HG02610 (cell line): ENCODE results near the gene ARSG.
A peak's percentile ranks its signal among the peaks of the same experiment; 100 is the strongest.
"Not testable (repeated sequence)": the region's sequence is repeated elsewhere in the genome, so short reads cannot be mapped to it uniquely, and the experiment has no call there.

ENCODE experiments used
- ATAC-seq: cut with Tn5 transposase; IDR thresholded peaks from one replicate; pipeline ENCODE4 v1.9.1; 2021; ENCODE audit warnings: mild to moderate bottlenecking, moderate library complexity; ENCODE audit not compliant: unreplicated experiment

The ARSG gene

GRCh38 chr17:68276339-68276738 lies 15.0 kb upstream of the ARSG start:
- ATAC-seq = not testable (repeated sequence)

- no peak for ATAC-seq
Observed at GRCh38 chr17:68277807-68278206, 13.5 kb upstream of the ARSG start.

DNA sequence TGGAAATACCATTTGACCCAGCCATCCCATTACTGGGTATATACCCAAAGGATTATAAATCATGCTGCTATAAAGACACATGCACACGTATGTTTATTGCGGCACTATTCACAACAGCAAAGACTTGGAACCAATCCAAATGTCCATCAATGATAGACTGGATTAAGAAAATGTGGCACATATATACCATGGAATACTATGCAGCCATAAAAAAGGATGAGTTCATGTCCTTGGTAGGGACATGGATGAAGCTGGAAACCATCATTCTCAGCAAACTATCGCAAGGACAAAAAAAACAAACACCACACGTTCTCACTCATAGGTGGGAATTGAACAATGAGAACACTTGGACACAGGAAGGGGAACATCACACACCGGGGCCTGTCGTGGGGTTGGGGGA lies 9.3 kb upstream of the ARSG start:
- ATAC-seq = not testable (repeated sequence)

- peak; percentile 25 for ATAC-seq
Observed at GRCh38 chr17:68288375-68288774, 2.9 kb upstream of the ARSG start.

DNA sequence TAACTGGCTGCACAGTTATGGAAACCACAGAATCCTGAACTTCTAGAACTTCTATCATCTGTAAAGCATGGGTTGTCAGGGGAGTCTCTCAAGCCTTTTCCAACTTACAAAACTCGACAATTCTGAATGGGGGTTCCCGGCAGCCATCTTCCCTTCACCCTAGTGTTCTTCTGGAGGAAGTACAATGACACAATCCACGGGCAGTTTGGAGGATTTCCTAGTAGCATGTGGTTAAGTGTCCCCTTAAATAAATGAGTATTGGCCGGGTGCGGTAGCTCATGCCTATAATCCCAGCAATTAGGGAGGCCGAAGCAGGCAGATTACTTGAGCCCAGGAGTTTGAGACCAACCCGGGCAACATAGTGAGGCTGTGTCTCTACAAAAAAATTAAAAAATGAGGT lies 2.5 kb upstream of the ARSG start:
- no peak for ATAC-seq

DNA sequence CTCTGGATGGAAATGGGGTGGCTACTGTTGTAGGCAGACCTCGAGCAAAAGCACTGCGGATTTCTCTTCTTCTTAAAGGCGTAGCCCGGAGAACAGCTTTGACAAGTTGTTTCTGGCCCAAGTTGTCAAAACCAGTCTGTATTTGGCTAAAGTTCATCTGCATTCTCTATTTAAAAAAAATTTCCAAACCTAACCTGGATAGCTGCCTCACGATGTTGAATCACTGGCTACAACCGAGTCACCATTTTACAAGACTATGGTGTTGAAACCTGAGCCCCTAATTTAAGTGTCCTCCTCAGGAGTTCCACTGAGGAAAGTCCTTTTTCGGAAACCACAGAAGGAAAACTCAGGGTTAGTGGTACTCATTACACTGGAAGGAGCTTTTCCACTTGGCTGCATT lies 1.8 kb upstream of the ARSG start:
- no peak for ATAC-seq

- no peak for ATAC-seq
Observed at GRCh38 chr17:68289936-68290267, 1.4 kb upstream of the ARSG start.

DNA sequence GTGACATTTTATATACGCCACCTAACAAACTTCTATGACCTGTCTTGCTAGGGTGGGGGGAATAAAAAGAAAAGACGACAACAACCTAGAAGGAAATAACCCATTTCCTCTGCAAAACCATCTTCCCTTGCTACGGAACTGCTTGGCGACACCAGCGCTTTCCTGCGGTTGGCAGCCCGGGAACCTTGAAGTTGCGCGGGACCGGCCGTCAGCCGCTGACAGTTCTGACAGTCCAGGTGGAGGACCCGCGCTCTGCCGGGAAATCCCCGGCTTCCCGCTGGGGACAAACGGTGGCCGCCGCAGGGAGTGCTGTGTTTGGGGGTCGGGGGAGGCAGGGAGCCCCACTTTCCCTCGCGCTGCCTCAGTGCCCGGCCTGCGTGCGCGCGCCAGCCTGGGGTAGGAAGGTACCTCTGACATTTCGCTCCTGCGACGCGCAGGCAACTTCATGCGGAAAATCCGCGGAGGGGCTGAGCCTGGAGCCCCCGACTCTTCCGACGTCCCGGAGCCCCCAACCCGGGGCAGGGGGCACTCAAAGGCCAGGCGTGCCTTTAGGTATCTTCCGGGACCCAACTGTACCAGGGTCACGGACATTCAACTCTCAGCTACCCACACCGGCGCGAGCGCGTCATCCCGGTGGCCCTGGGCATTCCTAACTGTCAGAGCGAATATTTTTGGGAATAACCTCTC lies 884 bp upstream of the ARSG start:
- ATAC-seq = no peak

DNA sequence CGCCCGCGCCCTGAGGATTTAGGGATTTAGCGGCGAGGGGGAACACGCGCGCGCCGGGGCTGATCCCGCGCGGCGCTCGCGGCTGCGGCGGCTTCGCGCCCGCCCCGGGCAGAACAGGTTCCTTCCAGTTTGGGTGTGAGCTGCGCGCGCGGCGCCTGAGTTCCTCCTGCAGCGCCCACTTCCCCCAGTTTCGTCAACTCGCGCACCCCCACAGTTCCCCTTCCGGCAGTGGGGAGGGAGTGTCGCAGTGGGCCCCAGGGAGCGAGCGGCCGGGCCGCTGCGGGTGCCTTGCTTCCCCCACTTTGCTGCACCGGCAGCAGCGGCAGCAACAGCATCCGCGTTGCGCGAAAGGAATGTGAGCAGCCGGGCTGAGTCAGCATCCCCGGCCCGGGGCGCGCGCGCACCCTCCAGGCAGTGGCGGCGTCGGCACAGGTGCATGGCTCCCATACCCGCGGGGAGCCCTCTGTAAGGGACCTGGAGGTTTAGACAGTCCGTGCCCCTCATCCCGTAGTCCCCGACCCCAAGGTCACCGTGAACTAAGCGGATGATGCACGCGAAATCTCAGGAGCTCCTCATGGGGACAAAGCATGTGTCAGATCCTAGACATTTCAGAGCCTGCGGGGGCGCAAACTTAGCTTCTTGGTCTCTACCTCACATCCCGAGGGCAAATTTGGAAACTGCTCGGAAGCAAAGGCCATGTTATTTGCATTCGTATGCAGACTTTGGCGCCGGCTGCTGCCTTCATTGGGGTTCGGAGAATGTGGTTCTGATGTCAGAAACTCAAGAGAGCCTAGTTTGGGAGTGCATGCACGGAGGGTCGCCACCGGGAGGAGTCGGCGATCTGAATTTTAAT lies 767 bp downstream of the ARSG start:
- ATAC-seq = peak; percentile 54

GRCh38 chr17:68292689-68293040 lies 1.4 kb downstream of the ARSG start:
- no peak for ATAC-seq

GRCh38 chr17:68293490-68294195 lies 2.3 kb downstream of the ARSG start:
- ATAC-seq = no peak

DNA sequence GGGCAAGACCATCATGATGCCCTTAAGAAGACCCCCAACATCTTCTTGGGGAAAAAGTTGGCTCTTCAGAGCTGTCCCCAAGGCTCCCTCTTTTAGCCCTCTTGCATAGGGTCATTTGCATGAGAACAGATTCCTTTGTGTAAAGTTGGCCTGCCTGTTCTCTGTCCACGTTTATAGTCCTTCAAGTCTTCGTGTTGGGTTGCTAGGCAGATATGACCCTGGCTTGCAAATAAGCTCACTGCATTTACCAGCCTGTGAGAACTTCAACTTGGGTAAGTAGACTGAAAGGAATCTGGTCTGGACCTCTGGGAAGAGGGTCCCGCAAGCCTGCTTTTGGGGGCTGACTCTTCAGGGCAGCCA lies 2.9 kb downstream of the ARSG start:
- no peak for ATAC-seq

- no peak for ATAC-seq
Observed at GRCh38 chr17:68294617-68295016, 3.3 kb downstream of the ARSG start.

DNA sequence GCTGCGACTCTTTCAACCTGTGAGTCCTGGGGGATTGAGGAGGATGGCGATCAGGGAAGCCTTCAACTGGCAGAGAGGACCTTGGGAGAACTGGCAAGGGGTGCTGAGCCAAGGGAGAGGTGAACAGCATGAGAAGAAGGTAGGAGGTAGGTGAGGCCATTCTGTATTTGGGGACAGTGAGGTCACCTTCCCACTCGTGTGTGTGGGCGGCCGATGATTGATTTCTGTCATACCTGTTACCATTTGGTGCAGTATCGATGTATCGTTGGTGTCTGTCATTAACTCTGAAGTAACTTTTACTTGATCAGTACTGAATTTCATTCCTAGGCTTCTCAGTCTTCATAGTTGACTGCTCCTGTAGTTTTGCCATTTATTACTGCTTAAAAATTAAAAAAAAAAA lies 3.8 kb downstream of the ARSG start:
- no peak for ATAC-seq

DNA sequence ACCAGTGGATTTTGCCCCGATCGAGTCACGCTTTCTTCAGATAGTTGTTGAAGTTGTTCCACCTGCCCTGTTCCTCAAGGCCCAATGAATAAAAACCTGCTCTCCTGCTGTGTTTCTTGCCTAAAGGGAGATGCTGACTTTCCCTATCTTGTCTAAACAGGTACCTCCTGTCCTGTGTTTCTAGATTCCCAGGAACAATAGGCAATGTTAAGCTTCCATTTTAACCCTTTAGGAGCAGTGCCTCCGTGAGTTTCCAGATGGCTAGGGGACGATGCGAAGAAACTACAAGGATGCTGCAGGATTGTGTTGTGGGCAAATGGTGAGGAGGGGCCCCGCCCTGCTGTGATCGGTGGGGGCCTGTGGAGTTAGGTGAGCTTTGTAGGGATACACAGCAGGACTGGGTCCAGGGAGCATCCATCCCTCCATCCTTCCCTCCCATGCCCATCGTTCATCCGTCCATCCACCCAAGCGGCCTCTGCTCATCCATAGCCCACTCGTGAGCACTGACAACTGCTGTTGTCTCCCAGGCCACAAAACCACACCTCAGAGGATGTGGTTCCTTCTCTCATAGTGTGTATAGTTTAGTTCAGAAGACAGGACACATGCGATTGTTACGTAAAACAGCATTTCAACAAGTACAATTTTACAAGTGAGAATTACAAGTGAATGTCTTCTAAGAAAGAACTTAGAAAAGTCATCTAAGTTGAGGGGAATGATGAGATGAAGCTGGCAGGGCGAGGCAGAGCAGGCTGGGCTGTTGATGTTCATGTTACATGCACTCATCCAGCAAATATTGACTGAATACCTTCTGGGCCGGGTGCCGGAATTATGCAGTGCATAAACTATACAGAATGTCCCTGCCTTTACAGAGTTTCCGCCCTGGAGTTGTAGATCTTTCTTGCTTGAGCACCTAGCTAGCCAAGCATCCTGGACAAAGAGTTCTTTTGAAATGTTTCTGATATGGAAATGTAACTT lies 5.2 kb downstream of the ARSG start:
- no peak for ATAC-seq

- ATAC-seq = no peak
Observed at GRCh38 chr17:68297195-68297594, 5.9 kb downstream of the ARSG start.

DNA sequence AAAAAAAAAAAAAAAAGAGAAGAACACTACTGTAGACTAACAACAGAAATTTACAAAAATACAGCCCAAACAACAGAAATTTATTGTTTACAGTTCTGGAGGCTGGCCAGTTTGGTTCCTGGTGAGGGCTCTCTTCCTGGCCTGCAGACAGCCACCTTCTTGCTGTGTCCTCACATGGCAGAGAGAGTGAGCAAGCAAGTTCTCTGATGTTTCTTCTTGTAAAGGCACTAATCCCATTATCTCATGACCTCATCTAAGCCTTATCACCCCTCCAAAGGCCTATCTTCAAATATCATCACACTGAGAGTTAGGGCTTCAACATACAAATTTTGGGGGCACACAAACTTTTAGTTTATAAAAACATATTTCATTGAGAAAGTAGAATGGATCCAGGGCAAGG lies 7.3 kb downstream of the ARSG start:
- ATAC-seq = no peak

- ATAC-seq = no peak
Observed at GRCh38 chr17:68299817-68300216, 8.5 kb downstream of the ARSG start.

- no peak for ATAC-seq
Observed at GRCh38 chr17:68301438-68301959, 10.2 kb downstream of the ARSG start.

DNA sequence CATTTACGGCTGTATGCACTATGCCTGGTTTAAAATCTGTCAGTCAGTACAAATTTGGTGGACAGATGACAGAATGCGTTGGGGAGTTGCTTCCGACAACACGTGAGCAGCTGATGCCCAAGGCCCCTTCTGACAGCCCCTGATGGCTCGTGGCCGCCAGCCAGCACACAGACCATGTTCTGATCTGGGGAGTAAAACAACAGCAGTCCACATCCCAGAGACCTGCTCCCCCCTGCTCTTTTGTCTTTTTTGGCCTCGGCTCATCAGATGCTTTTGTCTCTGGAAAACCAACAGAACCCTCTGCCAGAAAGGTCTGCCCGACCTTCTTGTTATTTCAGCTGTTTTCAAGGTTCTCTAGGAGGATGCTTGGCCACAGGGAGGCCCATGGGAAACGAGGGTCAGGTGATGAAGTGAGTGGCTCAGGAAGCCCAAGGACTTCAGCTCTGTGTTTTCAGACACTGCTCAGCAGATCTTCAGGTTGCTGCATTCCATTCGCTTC lies 10.8 kb downstream of the ARSG start:
- ATAC-seq = no peak

DNA sequence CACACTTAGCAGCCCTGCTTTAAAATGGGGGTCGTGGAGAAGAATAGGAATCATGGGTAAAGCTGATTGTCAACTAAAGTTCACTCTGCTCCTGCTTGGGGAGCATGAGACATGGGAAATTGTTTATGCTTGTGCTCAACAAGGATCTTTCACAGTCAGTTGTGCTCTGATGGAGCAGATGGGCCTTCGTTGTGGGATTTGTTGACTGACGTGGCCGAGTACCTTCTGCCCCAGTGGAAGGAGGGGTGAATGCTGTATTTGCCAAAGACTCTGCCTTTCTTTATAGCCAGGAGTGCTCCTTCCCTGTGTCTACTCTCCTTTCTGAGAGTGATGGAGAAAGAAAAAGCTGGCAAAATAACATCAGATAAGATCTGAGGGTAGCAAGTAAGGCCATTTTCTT lies 11.4 kb downstream of the ARSG start:
- no peak for ATAC-seq
